T-helper 2 cell treated with Interferon-gamma antibody and Interleukin-4, amounts not matched to agents 100 ng/mL and 5 ng/mL, for 36 hours (primary cell): ENCODE measurements around the gene OR5M10. TPM values are rescaled to one million over a fixed set of nuclear protein-coding genes. Genes with fewer than 3 reads are reported as not detected.
"Not testable (repeated sequence)": the region's sequence is repeated elsewhere in the genome, so short reads cannot be mapped to it uniquely, and the experiment has no call there.

Experiments used
- intact Hi-C: fragments of 100-400 bp; cut with micrococcal nuclease; formaldehyde crosslinking; loops from one replicate; pipeline ENCODE4 v1.15.1; 2023
- total RNA-seq: library from RNA; stranded (reverse); gene quantifications from 2 replicates; pipeline ENCODE4 v1.2.3, GENCODE V29; 2022

The OR5M10 gene
- total RNA-seq: not detected in 2 replicates

- intact Hi-C loops: no loop called here
These were observed at the start of gene OR5M10 for GRCh38 chr11:56577621-56578020. TSS of gene OR5M10 (minus strand) at chr11:56577721. CDS start at chr11:56577721, 0 bp downstream.

- intact Hi-C loops: no loop called here
These were observed 48.4 kb upstream of the OR5M10 start for GRCh38 chr11:56625946-56626345.

GRCh38 chr11:56624661-56625110, 47.2 kb upstream of the OR5M10 start:
- intact Hi-C loops: no loop called here

- intact Hi-C loops: no loop called here
These were observed 33.7 kb upstream of the OR5M10 start for GRCh38 chr11:56611174-56611573.

GRCh38 chr11:56592088-56592717, 14.7 kb upstream of the OR5M10 start:
- intact Hi-C loops: not testable (repeated sequence)

GRCh38 chr11:56558574-56558973, 18.9 kb downstream of the OR5M10 start:
- intact Hi-C loops: no loop called here

GRCh38 chr11:56554691-56555090, 22.8 kb downstream of the OR5M10 start:
- intact Hi-C loops: not testable (repeated sequence)

- intact Hi-C loops: no loop called here
These were observed 32.0 kb downstream of the OR5M10 start for GRCh38 chr11:56545531-56545930.

- intact Hi-C loops: no loop called here
These were observed 33.8 kb downstream of the OR5M10 start for GRCh38 chr11:56543739-56544138.

- intact Hi-C loops: no loop called here
These were observed 34.4 kb downstream of the OR5M10 start, which contains the start of gene OR5M11 for GRCh38 chr11:56543157-56543556. TSS of gene OR5M11 (minus strand) at chr11:56543257. CDS start at chr11:56543257, 0 bp downstream.

- intact Hi-C loops: no loop called here
These were observed 44.3 kb downstream of the OR5M10 start for GRCh38 chr11:56533054-56533740.

GRCh38 chr11:56531856-56532255, 45.7 kb downstream of the OR5M10 start:
- intact Hi-C loops: no loop called here

Other genes with a start within 250 kb of the OR5M10 start
- gene OR8K1, start 231.7 kb downstream of the OR5M10 start, total RNA-seq: not detected in 2 replicates
- not detected in 2 replicates for gene OR8J1, start 223.4 kb downstream of the OR5M10 start, total RNA-seq
- gene OR8U1, start 202.1 kb downstream of the OR5M10 start, total RNA-seq: not detected in 2 replicates
- gene OR5AL1, start 165.0 kb downstream of the OR5M10 start, total RNA-seq: not detected in 2 replicates
- not detected in 2 replicates for gene OR5M3, start 104.4 kb downstream of the OR5M10 start, total RNA-seq
- gene OR5M8, start 86.4 kb downstream of the OR5M10 start, total RNA-seq: not detected in 2 replicates
- gene OR5M11, start 34.5 kb downstream of the OR5M10 start, total RNA-seq: not detected in 2 replicates
- not detected in 2 replicates for gene OR5M1, start 37.2 kb upstream of the OR5M10 start, total RNA-seq
- gene OR5AP2, start 64.7 kb upstream of the OR5M10 start, total RNA-seq: not detected in 2 replicates
- not detected in 2 replicates for gene OR5AR1, start 86.0 kb upstream of the OR5M10 start, total RNA-seq
- not detected in 2 replicates for gene OR9G1, start 121.4 kb upstream of the OR5M10 start, total RNA-seq
- not detected in 2 replicates for gene OR9G4, start 171.0 kb upstream of the OR5M10 start, total RNA-seq